PC-3 (cell line): ENCODE data around the gene SPRR5. TPM values are rescaled to one million over a fixed set of nuclear protein-coding genes. Genes with fewer than 3 reads are reported as not detected.

ENCODE experiments used
- ATAC-seq: fragments of 200-7000 bp; cut with Tn5 transposase; 2 replicates; pipeline ENCODE4 v1.9.1; 2020; ENCODE audit warnings: mild to moderate bottlenecking, moderate library complexity
- BruUV-seq: library from RNA; stranded (reverse); fragments of 400-500 nt; replicated peaks from 2 replicates; lab custom pipeline; 2021; lab: Mats Ljungman, UMichigan
- CTCF ChIA-PET: fragments of 300-600 bp; sonication (Branson Sonifier 250); formaldehyde crosslinking; loops from one replicate; lab custom pipeline; 2022; ENCODE audit warnings: antibody characterized with exemption; lab: Charles Lee
- POLR2A ChIA-PET: fragments of 300-600 bp; sonication (Branson Sonifier 250); formaldehyde crosslinking; loops from one replicate; lab custom pipeline; 2022; ENCODE audit warnings: antibody characterized with exemption; ENCODE audit not compliant: unreplicated experiment; lab: Charles Lee
- DNase-seq: peaks from one replicate; pipeline ENCODE4 v3.0.0-alpha.2; 2015
- H2AFZ ChIP-seq: fragments of 300-600 bp; sonication (generic); 2 replicates; pipeline ENCODE4 v1.6.0; 2016; ENCODE audit warnings: antibody characterized with exemption, low read length
- H3F3A ChIP-seq: fragments of 300-600 bp; sonication (generic); one replicate; pipeline ENCODE4 v1.6.0; 2017; ENCODE audit warnings: antibody characterized with exemption, low read length, control low read depth, mild to moderate bottlenecking; ENCODE audit not compliant: unreplicated experiment
- H3K27ac ChIP-seq: fragments of 300-600 bp; sonication (generic); 2 replicates; pipeline ENCODE4 v1.5.1; 2016; ENCODE audit warnings: mild to moderate bottlenecking, low read length
- H3K27me3 ChIP-seq: fragments of 300-600 bp; sonication (generic); 2 replicates; pipeline ENCODE4 v1.6.1; 2016; ENCODE audit warnings: low read length, mixed read lengths
- H3K36me3 ChIP-seq: fragments of 300-600 bp; sonication (generic); 2 replicates; pipeline ENCODE4 v1.6.1; 2016; ENCODE audit warnings: low read depth, mixed run types, low read length, mixed read lengths
- H3K4me1 ChIP-seq: fragments of 300-600 bp; sonication (generic); 2 replicates; pipeline ENCODE4 v1.5.1; 2016; ENCODE audit warnings: low read length; ENCODE audit not compliant: insufficient read depth
- H3K4me2 ChIP-seq: fragments of 300-600 bp; sonication (generic); 2 replicates; pipeline ENCODE4 v1.6.0; 2016; ENCODE audit warnings: low read length
- H3K4me3 ChIP-seq: fragments of 300-600 bp; sonication (generic); 2 replicates; pipeline ENCODE4 v1.5.1; 2016; ENCODE audit warnings: mild to moderate bottlenecking, low read length, mixed read lengths
- H3K79me2 ChIP-seq: fragments of 300-600 bp; sonication (generic); 2 replicates; pipeline ENCODE4 v1.6.1; 2017; ENCODE audit warnings: low read length, mixed read lengths
- H3K9ac ChIP-seq: fragments of 300-600 bp; sonication (generic); 2 replicates; pipeline ENCODE4 v1.6.0; 2016; ENCODE audit warnings: mild to moderate bottlenecking, low read length
- H3K9me2 ChIP-seq: fragments of 300-600 bp; sonication (generic); replicated peaks from 2 replicates; pipeline ENCODE4 v1.6.1; 2016; ENCODE audit warnings: mixed run types, low read length, mixed read lengths
- H3K9me3 ChIP-seq: fragments of 300-600 bp; sonication (generic); 2 replicates; pipeline ENCODE4 v1.6.1; 2016; ENCODE audit warnings: low read length, mixed read lengths
- H4K20me1 ChIP-seq: fragments of 300-600 bp; sonication (generic); 2 replicates; pipeline ENCODE4 v1.6.1; 2016; ENCODE audit warnings: low read length, mixed read lengths
- CTCF ChIP-seq: fragments of 300-600 bp; sonication (generic); conservative IDR thresholded peaks from 2 replicates; pipeline ENCODE4 v1.5.1; 2017; ENCODE audit warnings: antibody characterized with exemption, low read depth, mild to moderate bottlenecking, low read length
- EZH2 ChIP-seq: fragments of 300-600 bp; sonication (generic); IDR thresholded peaks from one replicate; pipeline ENCODE4 v1.6.1; 2017; ENCODE audit warnings: antibody characterized with exemption, mild to moderate bottlenecking, low read length; ENCODE audit not compliant: unreplicated experiment
- EZH2phosphoT487 ChIP-seq: fragments of 300-600 bp; sonication (generic); IDR thresholded peaks from 2 replicates; pipeline ENCODE4 v1.6.1; 2018; ENCODE audit warnings: mild to moderate bottlenecking, antibody characterized with exemption, low read length, borderline replicate concordance
- intact Hi-C: fragments of 100-400 bp; cut with micrococcal nuclease; formaldehyde crosslinking; loops from 2 replicates; pipeline ENCODE4 v1.9.0; 2023
- total RNA-seq: library from RNA; depleted of rRNA; stranded (reverse); fragments of >200 nt; gene quantifications from 2 replicates; pipeline ENCODE4 v1.2.3, GENCODE V29; 2014

Gene SPRR5
- total RNA-seq, 1 experiment from 2014 or later = not detected

GRCh38 chr1:152906023-152906565 lies 40.9 kb upstream of the SPRR5 start:
- BruUV-seq = no TSS peak
- H3K9me3 ChIP-seq = no peaks in the 10 kb centered on the region
- ATAC-seq = peak; percentile 43
- no peaks in the 10 kb centered on the region for H3K27me3 ChIP-seq
- no peaks in the 10 kb centered on the region for H3F3A ChIP-seq
- peak; percentile 87 for DNase-seq
- H3K27ac ChIP-seq = peak overlapping the region; percentile 75
- H3K9ac ChIP-seq = no peak overlapping the region
- ChIA-PET CTCF (no interaction called here), POLR2A (interaction anchor here (0.7 kb wide), 1 partner anchor 913 kb away, joined by 4 read pairs; the partner anchor contains the start of gene S100A10)
- intact Hi-C loops = no loop called here
- no peaks in the 10 kb centered on the region for H4K20me1 ChIP-seq
- H3K4me3 ChIP-seq = no peak overlapping the region
- TF ChIP-seq CTCF (no peak), EZH2phosphoT487 (no peak), EZH2 (no peak)
- H3K4me1 ChIP-seq = peaks cover 34% of the 10 kb centered on the region
- H2AFZ ChIP-seq = 0 out of 2 replicates have a peak overlapping the region, but pooled peaks have one; percentile 17
- H3K79me2 ChIP-seq = no peaks in the 10 kb centered on the region
- no peaks in the 10 kb centered on the region for H3K9me2 ChIP-seq
- peak overlapping the region; percentile 54 for H3K4me2 ChIP-seq
- H3K36me3 ChIP-seq = no peaks in the 10 kb centered on the region

GRCh38 chr1:152907686-152908601 lies 39.1 kb upstream of the SPRR5 start, which contains the start of gene IVL:
Gene IVL (plus strand): TSS chr1:152908546. CDS start chr1:152909798, 1,252 bp downstream.
- ChIA-PET CTCF (no interaction called here), POLR2A (no interaction called here)
- H3K9me2 ChIP-seq = no peaks in the 10 kb centered on the region
- no peaks in the 10 kb centered on the region for H3K36me3 ChIP-seq
- H3K27me3 ChIP-seq = peaks cover 6% of the 10 kb centered on the region
- peak within 1 kb of the TSS; percentile 32 for H3K4me2 ChIP-seq
- H4K20me1 ChIP-seq = no peaks in the 10 kb centered on the region
- ATAC-seq (peak; percentile 53), DNase-seq (peak; percentile 91)
- TF ChIP-seq EZH2phosphoT487 (no peak), EZH2 (no peak), CTCF (no peak)
- H2AFZ ChIP-seq = no peak within 1 kb of the TSS
- H3K27ac ChIP-seq = peak within 1 kb of the TSS; percentile 63
- intact Hi-C loops = no loop called here
- no peaks in the 10 kb centered on the region for H3K79me2 ChIP-seq
- H3K9ac ChIP-seq = no peak within 1 kb of the TSS; the same call in 1 of the 2 replicates
- no peaks in the 10 kb centered on the region for H3F3A ChIP-seq
- peaks cover 34% of the 10 kb centered on the region for H3K4me1 ChIP-seq
- BruUV-seq = no TSS peak
- H3K9me3 ChIP-seq = no peaks in the 10 kb centered on the region
- H3K4me3 ChIP-seq = no peak within 1 kb of the TSS
